Transverse colon (tissue), 4 donors: ENCODE data around the gene DNPEP. TPM values are rescaled to one million over a fixed set of nuclear protein-coding genes. Genes with fewer than 3 reads are reported as not detected.

Experiments used
- DNase-seq: peaks from one replicate; pipeline ENCODE4 v3.0.0-alpha.2; 2019
- H3K27ac ChIP-seq, 4 donors: fragments of 200-600 bp; sonication (generic); 2 replicates each; pipeline ENCODE4 v1.5.1; 2016 to 2018; ENCODE audit warnings: inconsistent platforms in 4 of 4
- H3K27me3 ChIP-seq: fragments of 200-600 bp; sonication (generic); 2 replicates; pipeline ENCODE4 v1.5.1; 2017; ENCODE audit warnings: inconsistent platforms
- H3K36me3 ChIP-seq, 4 donors: fragments of 200-600 bp; sonication (generic); 2 replicates each; pipeline ENCODE4 v1.5.1; 2017 to 2019; ENCODE audit warnings: inconsistent platforms in 4 of 4
- H3K4me1 ChIP-seq, 4 donors: fragments of 200-600 bp; sonication (generic); 2 replicates each; pipeline ENCODE4 v1.5.1; 2017 to 2020; ENCODE audit warnings: inconsistent platforms in 4 of 4
- H3K4me3 ChIP-seq, 4 donors: fragments of 200-600 bp; sonication (generic); 1 replicate in 1 of 4; 2 replicates in 3 of 4; pipeline versions ENCODE4 v1.5.1 to v1.6.1; 2017 to 2019; ENCODE audit warnings: inconsistent platforms in 4 of 4
- H3K9me3 ChIP-seq, 2 donors: fragments of 200-600 bp; sonication (generic); 2 replicates each; pipeline ENCODE4 v1.5.1; 2017 to 2019; ENCODE audit warnings: inconsistent platforms in 2 of 2
- CTCF ChIP-seq, 5 experiments: fragments of 200-600 bp in 3 of 5; fragments of 450-650 bp in 2 of 5; sonication (generic) in 3 of 5; IDR thresholded peaks; 1 replicate in 2 of 5; 2 replicates in 3 of 5; pipeline ENCODE4 v1.5.1; 2016 to 2017; ENCODE audit warnings: antibody characterized with exemption in 5 of 5, inconsistent platforms in 3 of 5, mild to moderate bottlenecking in 2 of 5, moderate library complexity in 1 of 5
- EP300 ChIP-seq: sonication (generic); formaldehyde crosslinking; IDR thresholded peaks from one replicate; pipeline ENCODE4 v1.6.1; 2017; ENCODE audit warnings: antibody characterized with exemption, low read depth
- POLR2A ChIP-seq: fragments of 450-650 bp; IDR thresholded peaks from one replicate; pipeline ENCODE4 v1.6.1; 2016; ENCODE audit warnings: antibody characterized with exemption, mild to moderate bottlenecking, moderate library complexity
- POLR2AphosphoS5 ChIP-seq, 3 donors: sonication (generic); formaldehyde crosslinking; IDR thresholded peaks; one replicate each; pipeline ENCODE4 v1.6.1; 2016; ENCODE audit warnings: antibody characterized with exemption in 3 of 3
- WGBS, 2 donors: methylation state at CpG; one replicate each; pipeline ENCODE4 v1.1.5; 2018; ENCODE audit warnings: low coverage in 1 of 2; 5-methylcytosine and 5-hydroxymethylcytosine counted together
- in situ Hi-C, 4 donors: fragments of 200-750 bp; cut with MboI; loops; one replicate each; pipeline versions ENCODE4 v1.15.0 to v1.15.1; 2017; ENCODE audit warnings: low sequenced_read_pairs in 3 of 4, low pct_ligation_motif_present in 1 of 4, low pct_unique_long_range_greater_than_20kb in 1 of 4
- intact Hi-C: fragments of 100-400 bp; cut with DNase I; formaldehyde crosslinking; loops from one replicate; pipeline ENCODE4 v1.15.1; 2023; ENCODE audit warnings: low total_unique reads
- total RNA-seq, 4 donors: library from RNA; depleted of rRNA; stranded (reverse); fragments of >200 nt; gene quantifications; one replicate each; pipeline ENCODE4 v1.1.0, GENCODE V29; 2016

DNPEP gene
- total RNA-seq, 4 donors from 2014 or later: 61.3 to 142 (median 104) TPM

GRCh38 chr2:219426068-219426443 lies 38.3 kb upstream of the DNPEP start:
- 71% methylated on average over 7 of the region's 7 CpGs; no CpG with 5 or more reads in 1 of the 2 donors for WGBS, 2 donors
- peaks cover 0 to 2% (median 0%) of the 10 kb centered on the region in 4 donors for H3K4me1 ChIP-seq
- H3K27me3 ChIP-seq: no peaks in the 10 kb centered on the region
- H3K27ac ChIP-seq: peak overlapping the region in 3 of 4 donors; percentile 89 to 96 (median 89)
- H3K4me3 ChIP-seq: no peak overlapping the region
- DNase-seq: no peak
- in situ Hi-C loops: no loop called here
- no peaks in the 10 kb centered on the region for H3K9me3 ChIP-seq
- intact Hi-C loops: no loop called here
- no peaks in the 10 kb centered on the region for H3K36me3 ChIP-seq
- TF ChIP-seq EP300: no peak
- TF ChIP-seq POLR2AphosphoS5 (IDR thresholded peaks at IDR 0.05): peak; percentile 14 to 73 (median 47)
- no peak for TF ChIP-seq POLR2A

- TF ChIP-seq EP300 (no peak), POLR2AphosphoS5 (IDR thresholded peaks at IDR 0.05) (peak in 2 of 3 donors; percentile 18 to 23)
- no peak for DNase-seq
- H3K27ac ChIP-seq: peak overlapping the region in 3 of 4 donors; percentile 89 to 96 (median 89)
- H3K4me1 ChIP-seq: peaks cover 0 to under 1% (median 0%) of the 10 kb centered on the region in 4 donors
- no peak overlapping the region for H3K4me3 ChIP-seq
- no peaks in the 10 kb centered on the region for H3K27me3 ChIP-seq
- no peaks in the 10 kb centered on the region for H3K9me3 ChIP-seq
- H3K36me3 ChIP-seq: no peaks in the 10 kb centered on the region
- in situ Hi-C loops (no loop called here), intact Hi-C loops (no loop called here)
- WGBS, 2 donors: 66% methylated on average over 8 of the region's 8 CpGs; no CpG with 5 or more reads in 1 of the 2 donors
These were observed 37.7 kb upstream of the DNPEP start for GRCh38 chr2:219425238-219426067.

DNA sequence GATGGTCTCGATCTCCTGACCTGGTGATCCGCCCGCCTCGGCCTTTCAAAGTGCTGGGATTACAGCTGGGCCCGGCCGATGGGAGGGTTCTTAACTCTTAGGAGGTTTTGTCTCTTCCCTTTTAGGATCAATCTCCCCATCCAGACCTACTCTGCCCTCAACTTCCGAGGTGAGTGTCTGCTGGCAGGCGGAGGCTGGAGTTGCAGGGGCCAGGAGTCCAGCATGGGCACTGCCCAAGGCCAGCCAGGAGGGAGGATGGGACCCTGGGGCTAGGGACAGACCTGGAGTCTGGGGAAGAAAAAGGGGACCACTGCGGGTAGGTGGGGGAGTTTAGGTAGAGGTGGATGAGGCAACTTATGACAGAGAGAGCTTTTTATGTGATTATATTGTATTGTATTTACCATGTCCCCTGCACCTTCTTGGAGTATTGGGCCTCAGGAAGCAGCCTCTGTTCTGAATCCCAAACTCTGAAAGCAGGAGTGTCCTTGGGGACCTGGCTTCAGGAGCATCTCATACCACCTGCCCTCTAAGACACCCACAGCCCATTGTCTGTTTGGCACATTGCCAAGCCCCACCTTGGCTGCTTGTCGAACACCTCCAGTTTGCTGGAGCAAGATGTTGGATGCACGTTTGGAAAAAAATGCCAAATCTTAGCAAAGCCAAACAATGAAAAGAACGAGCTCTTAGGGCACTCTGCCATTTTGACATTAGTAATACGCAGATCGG lies 36.1 kb upstream of the DNPEP start:
- Histone ChIP-seq H3K27me3 (peaks cover 6% of the 10 kb centered on the region), H3K4me1 (peaks cover 0 to 1% (median under 1%) of the 10 kb centered on the region in 4 donors), H3K9me3 (no peaks in the 10 kb centered on the region), H3K27ac (peak overlapping the region; percentile 59 to 96 (median 89)), H3K36me3 (no peaks in the 10 kb centered on the region), H3K4me3 (peak overlapping the region in 3 of 4 donors; percentile 9 to 46 (median 23))
- WGBS, 2 donors: 70% methylated on average over 14 of the region's 14 CpGs; no CpG with 5 or more reads in 1 of the 2 donors
- in situ Hi-C loops (no loop called here), intact Hi-C loops (no loop called here)
- no peak for DNase-seq
- TF ChIP-seq POLR2A (no peak), CTCF (IDR thresholded peaks at IDR 0.05) (no peak), EP300 (no peak), POLR2AphosphoS5 (IDR thresholded peaks at IDR 0.05) (peak in 2 of 3 donors; percentile 4 to 62)

DNA sequence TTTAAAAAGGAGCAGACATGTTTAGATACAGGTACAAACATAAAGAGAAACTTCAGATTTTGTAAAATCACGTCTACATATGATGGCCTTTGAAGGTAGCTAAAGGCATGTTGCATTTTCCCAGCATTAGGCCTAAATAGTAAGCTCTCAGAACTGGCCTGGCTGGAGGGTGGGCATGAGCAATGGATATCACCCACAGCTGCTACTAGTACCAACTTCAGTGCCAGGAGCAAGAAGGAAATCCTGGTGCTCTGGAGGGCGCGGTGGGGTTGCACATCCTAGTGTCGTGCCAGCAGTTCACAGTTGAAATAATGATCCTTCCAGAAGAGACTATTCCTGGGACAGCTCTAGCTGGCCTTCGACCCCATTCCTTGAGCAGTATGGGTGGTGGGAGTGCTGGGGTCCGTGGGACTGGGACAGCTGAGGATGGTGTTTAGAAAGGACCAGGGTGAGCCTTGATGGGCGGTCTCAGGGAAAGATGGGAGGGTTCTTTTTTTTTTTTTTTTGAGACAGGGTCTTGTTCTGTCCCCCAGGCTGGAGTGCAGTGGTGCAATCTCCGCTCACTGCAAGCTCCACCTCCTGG lies 35.3 kb upstream of the DNPEP start:
- peak overlapping the region; percentile 59 to 96 (median 89) for H3K27ac ChIP-seq
- no peaks in the 10 kb centered on the region for H3K36me3 ChIP-seq
- H3K4me3 ChIP-seq: peak overlapping the region in 3 of 4 donors; percentile 9 to 46 (median 23)
- 67 to 78% methylated on average over 1 to 8 of the region's 8 CpGs for WGBS, 2 donors
- in situ Hi-C loops (no loop called here), intact Hi-C loops (no loop called here)
- H3K9me3 ChIP-seq: no peaks in the 10 kb centered on the region
- TF ChIP-seq EP300: no peak
- TF ChIP-seq CTCF (IDR thresholded peaks at IDR 0.05): no peak
- no peak for TF ChIP-seq POLR2A
- peak in 1 of 3 donors; percentile 19 for TF ChIP-seq POLR2AphosphoS5 (IDR thresholded peaks at IDR 0.05)
- DNase-seq: no peak
- H3K4me1 ChIP-seq: peaks cover 6 to 9% (median 7%) of the 10 kb centered on the region in 4 donors
- peaks cover 14% of the 10 kb centered on the region for H3K27me3 ChIP-seq
